Mesendoderm (in vitro differentiated cells): ENCODE results near the gene NPM3.

Source experiments
- DNase-seq: peaks from one replicate; pipeline ENCODE4 v3.0.0; 2013
- H2AK5ac ChIP-seq: 2 replicates; pipeline ENCODE4 v1.6.1; 2013; ENCODE audit warnings: low read length, inconsistent platforms
- H2BK120ac ChIP-seq: 2 replicates; pipeline ENCODE4 v1.6.1; 2013; ENCODE audit warnings: low read depth, mild to moderate bottlenecking, low read length, moderate library complexity, mixed read lengths
- H2BK15ac ChIP-seq: replicated peaks from 2 replicates; pipeline ENCODE4 v1.6.1; 2013; ENCODE audit warnings: low read depth, mild to moderate bottlenecking, moderate library complexity
- H2BK5ac ChIP-seq: 2 replicates; pipeline ENCODE4 v1.6.1; 2013; ENCODE audit warnings: low read length, inconsistent platforms
- H3K18ac ChIP-seq: 2 replicates; pipeline ENCODE4 v1.6.1; 2013; ENCODE audit warnings: mild to moderate bottlenecking, low read length, mixed read lengths
- H3K23ac ChIP-seq: one replicate; pipeline ENCODE4 v1.6.1; 2013; ENCODE audit warnings: low read length
- H3K27ac ChIP-seq: 2 replicates; pipeline ENCODE4 v1.5.1; 2013; ENCODE audit warnings: low read depth, mild to moderate bottlenecking, inconsistent platforms, low read length, moderate library complexity
- H3K27me3 ChIP-seq: 2 replicates; pipeline ENCODE4 v1.6.1; 2013; ENCODE audit warnings: low read length, control low read depth, mild to moderate bottlenecking, inconsistent platforms; ENCODE audit not compliant: insufficient read depth, poor library complexity
- H3K36me3 ChIP-seq: 2 replicates; pipeline ENCODE4 v1.6.1; 2013; ENCODE audit warnings: low read length, inconsistent platforms; ENCODE audit not compliant: control insufficient read depth, insufficient read depth
- H3K4ac ChIP-seq: one replicate; pipeline ENCODE4 v1.6.1; 2013; ENCODE audit warnings: low read depth, mild to moderate bottlenecking, low read length, moderate library complexity
- H3K4me1 ChIP-seq: 2 replicates; pipeline ENCODE4 v1.6.1; 2013; ENCODE audit warnings: low read depth, low read length, inconsistent platforms; ENCODE audit not compliant: control insufficient read depth
- H3K4me2 ChIP-seq: 2 replicates; pipeline ENCODE4 v1.6.1; 2013; ENCODE audit warnings: low read length
- H3K4me3 ChIP-seq: 2 replicates; pipeline ENCODE4 v1.5.1; 2013; ENCODE audit warnings: mild to moderate bottlenecking, low read length
- H3K56ac ChIP-seq: one replicate; pipeline ENCODE4 v1.6.1; 2013; ENCODE audit warnings: low read length
- H3K79me1 ChIP-seq: 2 replicates; pipeline ENCODE4 v1.6.1; 2013; ENCODE audit warnings: low read length, inconsistent platforms
- H3K79me2 ChIP-seq: 2 replicates; pipeline ENCODE4 v1.6.1; 2013; ENCODE audit warnings: mild to moderate bottlenecking, low read length; ENCODE audit not compliant: control insufficient read depth, insufficient read depth
- H3K9ac ChIP-seq: 2 replicates; pipeline ENCODE4 v1.6.1; 2013; ENCODE audit warnings: low read length, inconsistent platforms
- H4K5ac ChIP-seq: one replicate; pipeline ENCODE4 v1.6.1; 2013; ENCODE audit warnings: low read length
- H4K8ac ChIP-seq: one replicate; pipeline ENCODE4 v1.6.1; 2013; ENCODE audit warnings: low read depth, mild to moderate bottlenecking, control low read depth, low read length, moderate library complexity
- WGBS: extraction: QIAGEN DNeasy Blood & Tissue Kit; methylation state at CpG from one replicate; pipeline ENCODE4 v1.1.7; 2013; ENCODE audit warnings: low lambda C conversion rate, missing lambda C conversion rate; ENCODE audit not compliant: insufficient coverage; ENCODE audit errors: extremely low coverage; 5-methylcytosine and 5-hydroxymethylcytosine counted together

The NPM3 gene

GRCh38 chr10:101818119-101818871 is 35.0 kb upstream of the NPM3 start, which contains the start of gene OGA:
Gene OGA, minus strand, starts transcription at chr10:101818444. Its CDS starts 422 bp downstream, at chr10:101818022.
- H3K56ac ChIP-seq: peak within 1 kb of the TSS; percentile 95
- no CpG with 5 or more reads among the region's 47 CpGs for WGBS
- H4K8ac ChIP-seq: no peak within 1 kb of the TSS
- peak; percentile 100 for DNase-seq
- peak within 1 kb of the TSS; percentile 72 for H2BK5ac ChIP-seq
- H2BK15ac ChIP-seq: no peak within 1 kb of the TSS
- H3K79me2 ChIP-seq: peaks cover 42% of the 10 kb centered on the region
- peaks cover 3% of the 10 kb centered on the region for H3K4me1 ChIP-seq
- H3K4ac ChIP-seq: peak within 1 kb of the TSS; percentile 93
- H3K4me3 ChIP-seq: peak within 1 kb of the TSS; percentile 96
- no peak within 1 kb of the TSS for H3K23ac ChIP-seq
- peak within 1 kb of the TSS; percentile 92 for H3K4me2 ChIP-seq
- no peaks in the 10 kb centered on the region for H3K36me3 ChIP-seq
- H3K79me1 ChIP-seq: peaks cover 2% of the 10 kb centered on the region
- H3K27ac ChIP-seq: peak within 1 kb of the TSS; percentile 93
- peak within 1 kb of the TSS; percentile 84 for H3K18ac ChIP-seq
- no peak within 1 kb of the TSS for H2AK5ac ChIP-seq
- peak within 1 kb of the TSS; percentile 8 for H2BK120ac ChIP-seq
- peak within 1 kb of the TSS; percentile 91 for H3K9ac ChIP-seq
- H4K5ac ChIP-seq: peak within 1 kb of the TSS; percentile 5
- H3K27me3 ChIP-seq: no peaks in the 10 kb centered on the region

- H3K27ac ChIP-seq: peak overlapping the region; percentile 93
- no peak overlapping the region for H2AK5ac ChIP-seq
- peak; percentile 86 for DNase-seq
- H3K36me3 ChIP-seq: peaks cover 1% of the 10 kb centered on the region
- peak overlapping the region; percentile 93 for H3K4ac ChIP-seq
- peaks cover 4% of the 10 kb centered on the region for H3K79me1 ChIP-seq
- no peak overlapping the region for H2BK15ac ChIP-seq
- H3K4me1 ChIP-seq: peaks cover 3% of the 10 kb centered on the region
- peak overlapping the region; percentile 96 for H3K4me3 ChIP-seq
- peak overlapping the region; percentile 92 for H3K4me2 ChIP-seq
- no peaks in the 10 kb centered on the region for H3K27me3 ChIP-seq
- peak overlapping the region; percentile 8 for H2BK120ac ChIP-seq
- H3K9ac ChIP-seq: peak overlapping the region; percentile 91
- H3K79me2 ChIP-seq: peaks cover 46% of the 10 kb centered on the region
- H3K23ac ChIP-seq: no peak overlapping the region
- WGBS: no CpG with 5 or more reads among the region's 44 CpGs
- no peak overlapping the region for H4K5ac ChIP-seq
- no peak overlapping the region for H4K8ac ChIP-seq
- peak overlapping the region; percentile 84 for H3K18ac ChIP-seq
- H2BK5ac ChIP-seq: peak overlapping the region; percentile 43
- peak overlapping the region; percentile 95 for H3K56ac ChIP-seq
These were observed 34.3 kb upstream of the NPM3 start for GRCh38 chr10:101817337-101818118.

- Histone ChIP-seq H3K56ac (peak overlapping the region; percentile 95), H3K4me2 (peak overlapping the region; percentile 92), H2AK5ac (no peak overlapping the region), H3K4me3 (peak overlapping the region; percentile 96), H2BK5ac (no peak overlapping the region), H3K18ac (no peak overlapping the region), H3K36me3 (peaks cover 1% of the 10 kb centered on the region), H3K79me2 (peaks cover 51% of the 10 kb centered on the region), H3K9ac (peak overlapping the region; percentile 91), H2BK120ac (no peak overlapping the region), H3K4ac (no peak overlapping the region), H3K27me3 (no peaks in the 10 kb centered on the region), H3K27ac (peak overlapping the region; percentile 93), H2BK15ac (no peak overlapping the region), H3K23ac (no peak overlapping the region), H3K79me1 (peaks cover 4% of the 10 kb centered on the region), H4K8ac (no peak overlapping the region), H4K5ac (no peak overlapping the region), H3K4me1 (peaks cover 3% of the 10 kb centered on the region)
- DNase-seq: no peak
- no CpG with 5 or more reads among the region's 14 CpGs for WGBS
These were observed 33.7 kb upstream of the NPM3 start for GRCh38 chr10:101816913-101817336.

- Histone ChIP-seq H2BK120ac (no peak overlapping the region), H3K79me2 (peaks cover 54% of the 10 kb centered on the region), H3K4me2 (peak overlapping the region; percentile 89), H3K4ac (no peak overlapping the region), H3K23ac (no peak overlapping the region), H4K5ac (no peak overlapping the region), H3K27me3 (no peaks in the 10 kb centered on the region), H3K36me3 (peaks cover 1% of the 10 kb centered on the region), H3K27ac (no peak overlapping the region), H2BK5ac (no peak overlapping the region), H3K18ac (no peak overlapping the region), H3K4me3 (peak overlapping the region; percentile 74), H3K4me1 (peaks cover 3% of the 10 kb centered on the region), H3K9ac (peak overlapping the region; percentile 91), H2BK15ac (no peak overlapping the region), H2AK5ac (no peak overlapping the region), H3K79me1 (peaks cover 4% of the 10 kb centered on the region), H4K8ac (no peak overlapping the region), H3K56ac (peak overlapping the region; percentile 85)
- no CpG with 5 or more reads among the region's 5 CpGs for WGBS
- DNase-seq: no peak
These were observed 33.1 kb upstream of the NPM3 start for GRCh38 chr10:101816376-101816775.

- WGBS: no CpG with 5 or more reads among the region's 8 CpGs
- Histone ChIP-seq H3K79me1 (peaks cover 4% of the 10 kb centered on the region), H2BK120ac (no peak overlapping the region), H4K5ac (no peak overlapping the region), H3K4me1 (peaks cover 3% of the 10 kb centered on the region), H2AK5ac (no peak overlapping the region), H3K56ac (no peak overlapping the region), H3K4ac (no peak overlapping the region), H3K4me3 (no peak overlapping the region), H3K27me3 (no peaks in the 10 kb centered on the region), H3K79me2 (peaks cover 55% of the 10 kb centered on the region), H2BK15ac (no peak overlapping the region), H4K8ac (no peak overlapping the region), H3K18ac (no peak overlapping the region), H3K9ac (no peak overlapping the region), H3K4me2 (no peak overlapping the region), H3K36me3 (peaks cover 1% of the 10 kb centered on the region), H3K27ac (no peak overlapping the region), H3K23ac (no peak overlapping the region), H2BK5ac (no peak overlapping the region)
- no peak for DNase-seq
These were observed 31.3 kb upstream of the NPM3 start for GRCh38 chr10:101814466-101815071.
